ENCODE results near the gene FOXG1. TPM values are rescaled to one million over a fixed set of nuclear protein-coding genes. Genes with fewer than 3 reads are reported as not detected.

The FOXG1 gene
- total RNA-seq, 1 experiment from 2014 or later: not detected

GRCh38 chr14:28761438-28762291, 4.9 kb upstream of the FOXG1 start:
- no peak for DNase-seq (ENCODE audit: low read depth)

GRCh38 chr14:28762303-28762954, 4.2 kb upstream of the FOXG1 start:
- DNase-seq (ENCODE audit: low read depth): no peak

- DNase-seq (ENCODE audit: low read depth): no peak
These were observed 3.6 kb upstream of the FOXG1 start for GRCh38 chr14:28762955-28763326.

GRCh38 chr14:28763751-28764256, 2.8 kb upstream of the FOXG1 start:
- DNase-seq (ENCODE audit: low read depth): no peak

GRCh38 chr14:28764257-28765160, 2.1 kb upstream of the FOXG1 start:
- no peak for DNase-seq (ENCODE audit: low read depth)

- DNase-seq (ENCODE audit: low read depth): no peak
These were observed 1.3 kb upstream of the FOXG1 start for GRCh38 chr14:28765169-28765830.

GRCh38 chr14:28765831-28766468, 637 bp upstream of the FOXG1 start:
- DNase-seq (ENCODE audit: low read depth): no peak

- DNase-seq (ENCODE audit: low read depth): no peak
These were observed 654 bp downstream of the FOXG1 start for GRCh38 chr14:28767030-28767852.

GRCh38 chr14:28767853-28768741, 1.5 kb downstream of the FOXG1 start:
- no peak for DNase-seq (ENCODE audit: low read depth)

- no peak for DNase-seq (ENCODE audit: low read depth)
These were observed 2.8 kb downstream of the FOXG1 start for GRCh38 chr14:28769276-28769880.

GRCh38 chr14:28770061-28770460, 3.5 kb downstream of the FOXG1 start:
- no peak for DNase-seq (ENCODE audit: low read depth)

GRCh38 chr14:28770630-28771029, 4.0 kb downstream of the FOXG1 start:
- DNase-seq (ENCODE audit: low read depth): no peak

GRCh38 chr14:28771168-28771567, 4.6 kb downstream of the FOXG1 start:
- DNase-seq (ENCODE audit: low read depth): no peak

GRCh38 chr14:28772613-28773012, 6.0 kb downstream of the FOXG1 start:
- DNase-seq (ENCODE audit: low read depth): no peak

- DNase-seq (ENCODE audit: low read depth): no peak
These were observed 6.6 kb downstream of the FOXG1 start for GRCh38 chr14:28773176-28773575.

- peak; percentile 50 for DNase-seq (ENCODE audit: low read depth)
These were observed 7.5 kb downstream of the FOXG1 start for GRCh38 chr14:28773861-28774691.

Measured in LHCN-M2 (cell line).